Activated naive CD4-positive, alpha-beta T cell treated with anti-CD3 and anti-CD28 coated beads, Interleukin-2, amount 50 U/mL, for 24 hours (primary cell): Measurements from ENCODE around the gene CYP4X1.
"Not testable (repeated sequence)": the region's sequence is repeated elsewhere in the genome, so short reads cannot be mapped to it uniquely, and the experiment has no call there.

ENCODE experiments used
- H3K27ac Mint-ChIP-seq: one replicate; pipeline ENCODE4 v1.8.0; 2021; ENCODE audit warnings: mild to moderate bottlenecking, mixed read lengths
- H3K27me3 Mint-ChIP-seq: one replicate; pipeline ENCODE4 v1.8.0; 2021; ENCODE audit warnings: mixed read lengths
- H3K36me3 Mint-ChIP-seq: one replicate; pipeline ENCODE4 v1.8.0; 2021; ENCODE audit warnings: mixed read lengths
- H3K4me1 Mint-ChIP-seq: one replicate; pipeline ENCODE4 v1.8.0; 2021; ENCODE audit warnings: mixed read lengths
- H3K4me3 Mint-ChIP-seq: one replicate; pipeline ENCODE4 v1.8.0; 2021; ENCODE audit warnings: mild to moderate bottlenecking, mixed read lengths
- H3K9me3 Mint-ChIP-seq: one replicate; pipeline ENCODE4 v1.8.0; 2021; ENCODE audit warnings: mixed read lengths

Gene CYP4X1

GRCh38 chr1:47031585-47031984, 8.1 kb downstream of the CYP4X1 start:
- H3K27me3 Mint-ChIP-seq, result peaks cover 11% of the 10 kb centered on the region
- H3K4me1 Mint-ChIP-seq, result no peaks in the 10 kb centered on the region
- no peaks in the 10 kb centered on the region for H3K9me3 Mint-ChIP-seq
- no peak overlapping the region for H3K27ac Mint-ChIP-seq
- no peak overlapping the region for H3K4me3 Mint-ChIP-seq
- no peaks in the 10 kb centered on the region for H3K36me3 Mint-ChIP-seq

- H3K27me3 Mint-ChIP-seq, result peaks cover 12% of the 10 kb centered on the region
- H3K4me1 Mint-ChIP-seq, result no peaks in the 10 kb centered on the region
- H3K4me3 Mint-ChIP-seq, result no peak overlapping the region
- no peaks in the 10 kb centered on the region for H3K9me3 Mint-ChIP-seq
- H3K36me3 Mint-ChIP-seq, result no peaks in the 10 kb centered on the region
- no peak overlapping the region for H3K27ac Mint-ChIP-seq
Observed at GRCh38 chr1:47036764-47037163, 13.3 kb downstream of the CYP4X1 start.

DNA sequence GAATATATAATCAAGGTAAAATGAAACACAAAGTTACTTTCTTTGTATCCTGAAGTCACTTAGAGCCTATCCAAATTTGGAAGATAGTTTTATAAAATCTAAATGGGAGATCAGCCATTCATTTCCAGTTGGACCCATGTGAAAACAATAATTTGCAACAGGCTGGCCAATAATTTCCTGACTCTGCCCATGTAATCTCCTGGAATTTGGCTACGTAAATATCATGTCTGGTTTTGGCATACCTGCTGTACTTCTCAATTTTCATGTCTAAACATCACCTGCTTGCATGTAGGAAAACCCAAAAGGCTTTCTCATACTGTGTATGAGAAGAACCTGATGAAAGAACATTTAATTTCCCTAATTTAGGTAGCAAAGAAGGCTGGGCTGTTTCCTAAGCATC, 35.9 kb downstream of the CYP4X1 start:
- H3K4me3 Mint-ChIP-seq, result no peak overlapping the region
- peaks cover 28% of the 10 kb centered on the region for H3K27me3 Mint-ChIP-seq
- H3K4me1 Mint-ChIP-seq, result no peaks in the 10 kb centered on the region
- no peak overlapping the region for H3K27ac Mint-ChIP-seq
- H3K9me3 Mint-ChIP-seq, result peaks cover 11% of the 10 kb centered on the region
- H3K36me3 Mint-ChIP-seq, result no peaks in the 10 kb centered on the region

DNA sequence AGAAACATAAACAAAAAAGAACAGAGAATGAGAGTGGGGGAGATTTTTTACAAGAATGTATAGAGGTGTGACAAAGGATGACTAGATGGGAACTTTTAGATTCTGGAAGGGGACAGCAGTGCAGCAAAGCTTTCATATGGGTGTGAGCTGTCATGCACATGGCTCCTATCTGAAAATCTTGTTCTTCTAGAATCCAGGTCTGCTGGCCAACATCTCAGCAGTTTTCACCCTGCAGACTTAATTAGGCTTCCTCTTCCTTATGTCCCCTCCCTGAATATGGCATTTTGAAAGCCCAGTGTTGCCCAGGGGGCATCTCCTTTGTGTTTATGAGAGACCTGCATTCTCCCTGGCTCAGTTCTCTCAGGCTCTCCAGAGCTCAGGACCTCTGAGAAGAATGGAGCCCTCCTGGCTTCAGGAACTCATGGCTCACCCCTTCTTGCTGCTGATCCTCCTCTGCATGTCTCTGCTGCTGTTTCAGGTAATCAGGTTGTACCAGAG, 43.7 kb downstream of the CYP4X1 start, which contains the start of gene CYP4Z1:
TSS of gene CYP4Z1 (plus strand) at position 135 of the 498 bp plus-strand sequence. CDS start at position 395, 260 bp downstream.
- Mint-ChIP-seq H3K4me3 (no peak within 1 kb of the TSS), H3K27me3 (peaks cover 17% of the 10 kb centered on the region), H3K36me3 (no peaks in the 10 kb centered on the region), H3K4me1 (no peaks in the 10 kb centered on the region), H3K9me3 (no peaks in the 10 kb centered on the region), H3K27ac (no peak within 1 kb of the TSS)

GRCh38 chr1:47069080-47069479, 45.6 kb downstream of the CYP4X1 start:
- H3K9me3 Mint-ChIP-seq, H3K4me1 Mint-ChIP-seq, H3K4me3 Mint-ChIP-seq, H3K36me3 Mint-ChIP-seq, H3K27ac Mint-ChIP-seq: not testable (repeated sequence)
- H3K27me3 Mint-ChIP-seq, result peaks cover 10% of the 10 kb centered on the region

- H3K36me3 Mint-ChIP-seq, H3K27ac Mint-ChIP-seq, H3K4me3 Mint-ChIP-seq, H3K9me3 Mint-ChIP-seq, H3K4me1 Mint-ChIP-seq: not testable (repeated sequence)
- H3K27me3 Mint-ChIP-seq, result peaks cover 10% of the 10 kb centered on the region
Observed at GRCh38 chr1:47069509-47069908, 46.0 kb downstream of the CYP4X1 start.

DNA sequence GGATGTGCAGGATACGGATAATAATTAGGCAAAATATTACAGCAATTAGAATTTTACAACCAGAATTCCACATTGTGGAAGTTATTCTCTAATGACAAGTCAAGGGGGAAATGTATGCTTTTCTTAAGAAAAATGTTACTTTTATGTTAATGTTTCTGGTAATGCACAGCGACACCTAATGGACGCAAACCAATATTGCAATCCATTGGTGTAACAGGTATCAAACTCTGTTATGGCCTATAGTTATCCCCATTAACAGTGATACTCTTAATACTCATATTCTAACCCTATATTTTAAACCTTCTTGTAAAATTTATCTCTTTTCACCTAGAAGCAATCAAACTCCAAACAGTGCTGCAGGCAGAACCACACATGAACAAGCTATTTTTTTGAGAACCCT, 65.9 kb downstream of the CYP4X1 start:
- H3K36me3 Mint-ChIP-seq, H3K4me1 Mint-ChIP-seq, H3K27ac Mint-ChIP-seq, H3K9me3 Mint-ChIP-seq, H3K27me3 Mint-ChIP-seq, H3K4me3 Mint-ChIP-seq: not testable (repeated sequence)

DNA sequence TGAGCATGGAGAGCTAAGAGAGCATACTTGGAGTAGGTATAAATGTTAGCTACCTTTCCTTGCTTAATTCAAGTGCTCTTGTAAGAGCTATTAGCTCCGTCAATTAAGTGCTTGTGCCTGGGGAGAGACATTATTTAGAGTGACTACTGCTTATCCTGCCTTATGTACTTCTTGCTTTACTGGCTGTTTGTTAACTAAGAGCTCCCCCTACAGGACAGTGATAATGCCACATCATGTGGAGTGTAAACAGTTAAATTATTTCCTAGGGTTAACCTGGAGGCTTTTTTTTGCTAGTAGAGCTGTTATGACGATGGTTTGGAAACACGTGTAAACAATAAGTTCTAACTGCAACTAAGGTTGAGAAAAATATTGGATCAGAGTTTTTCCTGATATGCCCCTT, 68.0 kb downstream of the CYP4X1 start:
- H3K4me3 Mint-ChIP-seq, H3K27ac Mint-ChIP-seq, H3K36me3 Mint-ChIP-seq, H3K9me3 Mint-ChIP-seq, H3K27me3 Mint-ChIP-seq, H3K4me1 Mint-ChIP-seq: not testable (repeated sequence)
